Lung (tissue), 12 donors: Measurements from ENCODE around the gene EPN1. TPM values are rescaled to one million over a fixed set of nuclear protein-coding genes. Genes with fewer than 3 reads are reported as not detected.

ENCODE experiments used
- ATAC-seq: fragments of 200-7000 bp; cut with Tn5 transposase; one replicate; pipeline ENCODE4 v1.9.1; 2020; ENCODE audit warnings: moderate number of reproducible peaks; ENCODE audit not compliant: insufficient read depth, low FRiP score
- DNase-seq, 3 donors: peaks; one replicate each; pipeline ENCODE4 v3.0.0-alpha.2; 2013 to 2017
- H3K27ac ChIP-seq, 2 donors: one replicate each; pipeline ENCODE4 v1.5.1; 2013; ENCODE audit warnings: mild to moderate bottlenecking in 2 of 2, moderate library complexity in 2 of 2, control low read depth in 1 of 2, inconsistent platforms in 1 of 2, low read depth in 1 of 2, low read length in 1 of 2
- H3K27me3 ChIP-seq, 3 donors: one replicate each; pipeline ENCODE4 v1.5.1; 2013; ENCODE audit warnings: low read length in 2 of 3; ENCODE audit not compliant: control insufficient read depth in 3 of 3, insufficient read depth in 3 of 3
- H3K36me3 ChIP-seq, 4 donors: one replicate each; pipeline ENCODE4 v1.5.1; 2013; ENCODE audit warnings: low read length in 4 of 4, mild to moderate bottlenecking in 1 of 4, moderate library complexity in 1 of 4; ENCODE audit not compliant: control insufficient read depth in 4 of 4, insufficient read depth in 4 of 4
- H3K4me1 ChIP-seq, 5 donors: one replicate each; pipeline ENCODE4 v1.5.1; 2013; ENCODE audit warnings: low read length in 5 of 5, mild to moderate bottlenecking in 2 of 5, moderate library complexity in 1 of 5; ENCODE audit not compliant: control insufficient read depth in 5 of 5, insufficient read depth in 5 of 5
- H3K4me3 ChIP-seq: one replicate; pipeline ENCODE4 v1.5.1; 2013; ENCODE audit warnings: mild to moderate bottlenecking, control low read depth, moderate library complexity
- H3K9ac ChIP-seq, 2 donors: one replicate each; pipeline ENCODE4 v1.5.1; 2013; ENCODE audit warnings: low read length in 2 of 2, control low read depth in 1 of 2; ENCODE audit not compliant: insufficient read depth in 1 of 2
- H3K9me3 ChIP-seq, 4 donors: one replicate each; pipeline ENCODE4 v1.5.1; 2013; ENCODE audit warnings: low read length in 3 of 4, mild to moderate bottlenecking in 1 of 4, moderate library complexity in 1 of 4; ENCODE audit not compliant: control insufficient read depth in 4 of 4, insufficient read depth in 3 of 4
- CTCF ChIP-seq: IDR thresholded peaks from 2 replicates; pipeline ENCODE4 v1.5.1; 2012; ENCODE audit warnings: mild to moderate bottlenecking; ENCODE audit errors: control extremely low read depth, extremely low read depth
- WGBS, 2 donors: extraction: QIAGEN DNeasy Blood & Tissue Kit; methylation state at CpG; one replicate each; pipeline ENCODE4 v1.1.7; 2013; 5-methylcytosine and 5-hydroxymethylcytosine counted together
- polyA plus RNA-seq, 2 donors: library from polyadenylated mRNA; stranded (reverse); fragments of 200-250 nt; gene quantifications; one replicate each; pipeline ENCODE4 v1.2.1, GENCODE V29; 2013
- total RNA-seq, 2 donors: library from RNA; depleted of rRNA in 1 of 2; stranded (reverse); fragments of >200 nt in 1 of 2; gene quantifications; one replicate each; pipeline ENCODE4 v1.2.1, GENCODE V29; 2014 to 2021
- donor health status: control.
- donor health status: control.
- donor health status: Bipolar disorder and iron deficiency.
- donor health status: healthy.
- donor health status: DM: yes; HTN: yes; CAD: no.

Gene EPN1
- total and polyA plus RNA-seq, 4 donors: 84.8 to 140 (median 99.5) TPM

GRCh38 chr19:55667511-55667910 lies 7.5 kb upstream of the EPN1 start:
- H3K36me3 ChIP-seq: peaks cover 18 to 81% (median 53%) of the 10 kb centered on the region in 4 donors
- 92 to 94% methylated on average over 12 of the region's 12 CpGs for WGBS, 2 donors
- H3K4me3 ChIP-seq: no peak overlapping the region
- H3K9ac ChIP-seq: no peak overlapping the region
- DNase-seq (no peak), ATAC-seq (no peak)
- no peak for TF ChIP-seq CTCF
- H3K4me1 ChIP-seq: peaks cover 0 to 2% (median 0%) of the 10 kb centered on the region in 5 donors
- H3K27me3 ChIP-seq: no peaks in the 10 kb centered on the region
- no peaks in the 10 kb centered on the region for H3K9me3 ChIP-seq
- H3K27ac ChIP-seq: no peak overlapping the region

DNA sequence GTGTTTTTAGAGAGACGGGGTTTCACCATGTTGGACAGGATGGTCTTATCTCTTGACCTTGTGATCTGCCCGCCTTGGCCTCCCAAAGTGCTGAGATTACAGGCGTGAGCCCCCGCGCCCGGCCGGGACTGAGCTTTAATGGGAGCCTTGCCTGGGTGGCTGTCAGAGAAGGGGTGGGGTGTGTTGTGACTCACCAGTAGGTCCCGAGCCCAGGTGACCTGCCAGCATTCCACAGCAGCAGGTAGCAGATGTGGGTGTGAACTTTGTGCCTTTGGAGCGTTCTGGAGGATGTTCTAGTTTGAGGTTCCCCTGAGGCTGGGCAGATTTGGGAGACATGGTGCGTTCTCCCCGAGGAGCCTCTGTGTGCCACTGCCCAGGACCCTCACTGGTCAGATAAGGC lies 7.1 kb upstream of the EPN1 start:
- no peaks in the 10 kb centered on the region for H3K9me3 ChIP-seq
- H3K36me3 ChIP-seq: peaks cover 18 to 76% (median 50%) of the 10 kb centered on the region in 4 donors
- no peak overlapping the region for H3K4me3 ChIP-seq
- ATAC-seq (no peak), DNase-seq (no peak)
- no peak overlapping the region for H3K27ac ChIP-seq
- H3K27me3 ChIP-seq: no peaks in the 10 kb centered on the region
- peaks cover 0 to 2% (median 0%) of the 10 kb centered on the region in 5 donors for H3K4me1 ChIP-seq
- no peak overlapping the region for H3K9ac ChIP-seq
- no peak for TF ChIP-seq CTCF
- WGBS, 2 donors: 83 to 95% methylated on average over 11 of the region's 11 CpGs

GRCh38 chr19:55668603-55669348 lies 6.2 kb upstream of the EPN1 start:
- H3K4me1 ChIP-seq: peaks cover 0 to 2% (median 0%) of the 10 kb centered on the region in 5 donors
- WGBS, 2 donors: 91 to 94% methylated on average over 30 of the region's 30 CpGs
- DNase-seq: no peak
- no peaks in the 10 kb centered on the region for H3K27me3 ChIP-seq
- no peak overlapping the region for H3K9ac ChIP-seq
- no peak for TF ChIP-seq CTCF
- ATAC-seq: no peak
- H3K27ac ChIP-seq: no peak overlapping the region
- H3K36me3 ChIP-seq: peaks cover 18 to 71% (median 45%) of the 10 kb centered on the region in 4 donors
- no peaks in the 10 kb centered on the region for H3K9me3 ChIP-seq
- no peak overlapping the region for H3K4me3 ChIP-seq
